Measurements from ENCODE around the gene HSPB6. TPM values are rescaled to one million over a fixed set of nuclear protein-coding genes. Genes with fewer than 3 reads are reported as not detected.
"Not testable (repeated sequence)": the region's sequence is repeated elsewhere in the genome, so short reads cannot be mapped to it uniquely, and the experiment has no call there.

Gene HSPB6
- total and polyA plus RNA-seq, 8 donors: 3.4 to 59.8 (median 14.8) TPM

DNA sequence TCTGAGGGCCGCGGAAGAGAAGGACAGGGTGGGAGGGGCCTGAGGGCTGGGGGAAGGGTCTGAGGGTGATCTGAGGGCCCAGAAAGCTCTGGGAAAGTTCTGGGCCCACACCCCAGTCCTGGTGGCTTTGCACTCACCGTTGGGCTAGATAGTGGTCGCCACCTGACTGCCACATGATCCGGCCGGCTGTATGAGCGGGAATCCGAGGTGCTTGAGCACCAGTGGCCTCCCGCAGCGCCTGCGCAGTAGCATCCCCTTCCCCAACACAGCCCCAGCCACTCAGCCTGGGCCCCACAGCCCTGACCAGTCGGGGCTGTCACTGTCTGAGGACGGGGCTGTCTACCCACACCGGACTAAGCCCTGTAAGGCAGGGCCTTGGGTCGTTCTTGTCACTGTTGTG, 40.8 kb upstream of the HSPB6 start:
- peak in 4 of 6 donors; percentile 23 to 58 (median 56) for DNase-seq
- Histone ChIP-seq H3K9me3 (no peaks in the 10 kb centered on the region), H3K4me1 (no peaks in the 10 kb centered on the region), H3K27ac (no peak overlapping the region), H3K4me3 (no peak overlapping the region), H3K36me3 (no peaks in the 10 kb centered on the region), H3K27me3 (no peaks in the 10 kb centered on the region)
- WGBS, 2 donors: 34 to 36% methylated on average over 13 to 15 of the region's 15 CpGs
- TF ChIP-seq, protein P1, sequence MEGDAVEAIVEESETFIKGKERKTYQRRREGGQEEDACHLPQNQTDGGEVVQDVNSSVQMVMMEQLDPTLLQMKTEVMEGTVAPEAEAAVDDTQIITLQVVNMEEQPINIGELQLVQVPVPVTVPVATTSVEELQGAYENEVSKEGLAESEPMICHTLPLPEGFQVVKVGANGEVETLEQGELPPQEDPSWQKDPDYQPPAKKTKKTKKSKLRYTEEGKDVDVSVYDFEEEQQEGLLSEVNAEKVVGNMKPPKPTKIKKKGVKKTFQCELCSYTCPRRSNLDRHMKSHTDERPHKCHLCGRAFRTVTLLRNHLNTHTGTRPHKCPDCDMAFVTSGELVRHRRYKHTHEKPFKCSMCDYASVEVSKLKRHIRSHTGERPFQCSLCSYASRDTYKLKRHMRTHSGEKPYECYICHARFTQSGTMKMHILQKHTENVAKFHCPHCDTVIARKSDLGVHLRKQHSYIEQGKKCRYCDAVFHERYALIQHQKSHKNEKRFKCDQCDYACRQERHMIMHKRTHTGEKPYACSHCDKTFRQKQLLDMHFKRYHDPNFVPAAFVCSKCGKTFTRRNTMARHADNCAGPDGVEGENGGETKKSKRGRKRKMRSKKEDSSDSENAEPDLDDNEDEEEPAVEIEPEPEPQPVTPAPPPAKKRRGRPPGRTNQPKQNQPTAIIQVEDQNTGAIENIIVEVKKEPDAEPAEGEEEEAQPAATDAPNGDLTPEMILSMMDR (IDR thresholded peaks at IDR 0.05): no peak
- FAIRE-seq: no peak
- intact Hi-C loops (cut with DNase I): no loop called here
- peak; percentile 46 to 90 (median 60) for ATAC-seq

DNA sequence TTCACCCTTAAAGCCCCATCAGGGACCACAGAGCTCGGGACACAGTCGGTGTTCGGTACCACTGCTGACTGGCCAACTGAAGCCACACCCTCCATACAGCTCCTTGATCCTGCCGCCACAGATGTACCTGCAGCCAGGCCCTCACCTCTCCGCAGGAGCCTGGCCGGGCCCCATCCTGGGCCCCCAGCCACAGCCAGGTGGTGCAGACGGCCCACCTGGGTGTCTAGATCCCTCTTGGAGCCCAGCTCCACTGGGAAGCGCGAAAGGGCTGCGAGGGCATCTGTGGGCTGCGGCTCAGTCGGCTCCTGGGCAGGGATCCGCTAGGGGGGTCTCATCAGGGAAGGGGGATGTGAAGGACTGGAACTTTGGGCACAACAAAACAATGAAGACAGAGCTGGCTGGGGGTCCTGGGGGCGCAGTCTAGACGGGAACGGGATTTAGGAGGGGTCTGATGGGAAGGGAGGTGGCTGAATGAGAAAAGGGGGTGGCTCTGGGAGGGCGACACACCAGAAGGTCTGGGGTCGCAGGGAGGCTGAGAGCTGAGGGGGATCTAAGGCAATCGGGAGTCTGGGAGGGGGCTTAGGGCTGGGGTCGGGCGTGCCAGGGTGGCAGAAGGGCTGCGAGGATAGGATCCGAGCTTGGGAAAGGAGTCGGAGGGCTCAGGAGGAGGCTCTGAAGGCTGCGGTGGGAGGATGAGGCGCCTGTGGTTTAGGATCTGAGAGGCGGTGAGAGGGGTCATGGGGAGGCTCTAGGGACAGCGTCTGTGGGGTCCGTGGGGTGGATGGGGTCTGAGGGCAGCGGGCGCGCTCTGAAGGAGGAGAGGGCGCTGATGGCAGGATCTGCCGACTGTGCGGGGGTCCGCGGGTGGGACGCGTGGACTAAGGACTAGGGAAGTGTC, 40.1 kb upstream of the HSPB6 start:
- FAIRE-seq (no peak), DNase-seq (peak in 2 of 6 donors; percentile 22 to 44)
- 40 to 41% methylated on average over 39 of the region's 39 CpGs for WGBS, 2 donors

DNA sequence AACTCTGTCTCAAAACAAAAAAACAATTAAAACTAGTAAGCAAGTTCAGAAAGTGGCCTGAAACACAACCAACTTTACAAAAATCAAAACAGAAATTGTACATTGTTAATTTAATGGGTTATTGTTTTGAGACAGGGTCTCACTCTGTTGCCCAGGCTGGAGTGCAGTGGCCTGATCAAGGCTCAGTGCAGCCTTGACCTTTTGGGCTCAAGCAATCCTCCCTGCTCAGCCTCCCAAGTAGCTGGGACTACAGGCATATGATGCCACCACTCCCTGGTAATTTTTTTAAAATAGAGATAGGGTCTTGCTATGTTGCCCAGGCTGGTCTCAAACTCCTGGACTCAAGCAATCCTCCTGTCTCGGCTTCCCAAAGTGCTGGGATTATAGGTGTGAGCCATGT, 38.7 kb upstream of the HSPB6 start:
- H3K36me3 ChIP-seq; H3K27me3 ChIP-seq; H3K4me3 ChIP-seq; intact Hi-C loops (cut with DNase I); H3K9me3 ChIP-seq; FAIRE-seq; DNase-seq; H3K4me1 ChIP-seq; ATAC-seq; H3K27ac ChIP-seq: not testable (repeated sequence)
- WGBS, 2 donors: 89 to 100% methylated on average over 1 of the region's 1 CpG

More for the DNA sequence above, 40.1 kb upstream of the HSPB6 start:
- Histone ChIP-seq H3K4me3 (no peak overlapping the region), H3K27me3 (no peaks in the 10 kb centered on the region), H3K36me3 (no peaks in the 10 kb centered on the region), H3K4me1 (no peaks in the 10 kb centered on the region), H3K9me3 (no peaks in the 10 kb centered on the region), H3K27ac (no peak overlapping the region)
- intact Hi-C loops (cut with DNase I): no loop called here
- peak in 1 of 4 donors; percentile 10 for ATAC-seq
- TF ChIP-seq, protein P1 (IDR thresholded peaks at IDR 0.05): no peak

DNA sequence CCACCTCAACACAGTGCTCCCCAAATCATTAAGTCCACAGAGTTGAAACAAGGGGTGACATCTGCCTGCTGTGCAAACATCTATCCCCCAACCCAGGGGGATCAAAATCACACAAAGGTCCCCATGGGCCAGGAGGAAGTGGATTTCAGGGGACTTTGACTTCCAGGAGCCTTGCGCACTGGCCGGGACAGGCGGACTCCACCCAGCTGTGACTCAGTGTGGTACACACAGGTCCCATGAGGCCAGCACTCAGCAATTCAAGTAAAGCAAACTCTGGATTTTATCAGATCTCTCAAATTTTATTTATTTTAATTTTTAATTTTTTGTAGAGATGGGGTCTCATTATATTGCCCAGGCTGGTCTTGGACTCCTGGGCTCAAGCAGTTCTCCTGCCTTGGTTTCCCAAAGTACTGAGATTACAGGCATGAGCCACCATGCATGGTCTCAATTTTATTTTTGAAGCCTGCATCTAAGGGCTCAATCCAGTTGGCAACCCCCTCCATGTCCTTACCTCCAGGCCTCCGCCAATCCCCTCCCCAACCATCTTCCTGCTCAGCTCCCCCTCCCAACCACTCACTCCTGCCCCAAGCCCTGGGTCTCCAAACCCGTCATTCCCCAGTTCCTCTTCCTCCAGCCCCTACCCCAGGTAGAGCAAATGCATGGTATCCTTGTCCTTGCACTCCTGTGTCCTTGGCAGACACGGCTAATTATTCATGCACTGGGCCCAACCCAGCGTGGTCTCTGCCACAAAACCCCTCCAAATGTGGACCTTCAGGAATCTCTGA, 36.7 kb upstream of the HSPB6 start:
- FAIRE-seq (no peak), DNase-seq (no peak), ATAC-seq (no peak)
- intact Hi-C loops (cut with DNase I): no loop called here
- no peak overlapping the region for H3K4me3 ChIP-seq
- no peak overlapping the region for H3K27ac ChIP-seq
- H3K27me3 ChIP-seq: no peaks in the 10 kb centered on the region
- TF ChIP-seq, protein P1 (IDR thresholded peaks at IDR 0.05): no peak
- H3K36me3 ChIP-seq: no peaks in the 10 kb centered on the region
- no peaks in the 10 kb centered on the region for H3K9me3 ChIP-seq
- peaks cover 0 to 4% (median 0%) of the 10 kb centered on the region in 3 donors for H3K4me1 ChIP-seq
- WGBS, 2 donors: 82 to 86% methylated on average over 7 of the region's 7 CpGs

DNA sequence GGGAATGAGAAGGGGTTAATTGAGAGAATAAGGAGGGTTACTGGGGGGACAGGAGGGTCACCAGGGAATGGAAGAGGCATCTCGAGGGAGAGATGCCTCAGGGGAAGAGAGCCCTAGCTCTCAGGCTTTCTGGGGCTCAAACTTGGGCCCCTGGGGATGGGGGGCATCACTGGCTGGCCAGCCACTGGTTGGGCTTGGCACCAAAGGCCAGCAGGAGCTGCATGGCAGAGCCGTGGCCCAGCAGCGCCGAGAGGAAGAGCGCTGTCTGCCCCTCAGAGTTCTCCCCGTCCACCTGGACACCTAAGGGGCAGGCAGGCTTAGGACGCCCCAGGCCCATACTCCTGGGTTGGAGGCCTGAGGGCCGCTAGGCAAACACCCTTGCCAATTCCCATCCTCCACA, 36.1 kb upstream of the HSPB6 start:
- 87 to 92% methylated on average over 8 of the region's 8 CpGs for WGBS, 2 donors
- ATAC-seq (no peak), DNase-seq (no peak), FAIRE-seq (no peak)
- Histone ChIP-seq H3K4me3 (no peak overlapping the region), H3K36me3 (no peaks in the 10 kb centered on the region), H3K27ac (no peak overlapping the region), H3K4me1 (peaks cover 0 to 4% (median 0%) of the 10 kb centered on the region in 3 donors), H3K9me3 (no peaks in the 10 kb centered on the region), H3K27me3 (no peaks in the 10 kb centered on the region)
- TF ChIP-seq, protein P1 (IDR thresholded peaks at IDR 0.05): no peak
- intact Hi-C loops (cut with DNase I): no loop called here
